HEK293T (cell line): Measurements from ENCODE around the gene PI4KA.

Source experiments
- CTCF ChIA-PET: fragments of 350-600 bp; formaldehyde crosslinking; extraction: SDS; loops from one replicate; lab custom pipeline; 2021; ENCODE audit warnings: antibody characterized with exemption, inconsistent platforms; lab: Yijun Ruan, JAX
- POLR2A ChIA-PET: fragments of 350-600 bp; formaldehyde crosslinking; extraction: SDS; loops from one replicate; lab custom pipeline; 2020; ENCODE audit warnings: antibody characterized with exemption, inconsistent platforms; lab: Yijun Ruan, JAX
- DNase-seq: peaks from one replicate; pipeline ENCODE4 v3.0.0; 2012; ENCODE audit warnings: mixed read lengths; ENCODE audit errors: extremely low spot score
- ARNT ChIP-seq: fragments of 450-650 bp; IDR thresholded peaks from 2 replicates; pipeline ENCODE4 v1.6.1; 2017; ENCODE audit warnings: mild to moderate bottlenecking
- BHLHE40 ChIP-seq: fragments of 450-650 bp; IDR thresholded peaks from 2 replicates; pipeline ENCODE4 v1.6.1; 2016; ENCODE audit warnings: mild to moderate bottlenecking, moderate library complexity, borderline replicate concordance
- CTBP1 ChIP-seq: fragments of 450-650 bp; IDR thresholded peaks from 2 replicates; pipeline ENCODE4 v1.6.1; 2016; ENCODE audit warnings: borderline replicate concordance
- ELF4 ChIP-seq: fragments of 450-650 bp; IDR thresholded peaks from 2 replicates; pipeline ENCODE4 v1.6.1; 2017; ENCODE audit warnings: antibody characterized with exemption
- FOXA1 ChIP-seq: fragments of 450-650 bp; IDR thresholded peaks from 2 replicates; pipeline ENCODE4 v1.6.1; 2016; ENCODE audit warnings: mild to moderate bottlenecking
- FOXK2 ChIP-seq: fragments of 450-650 bp; IDR thresholded peaks from 2 replicates; pipeline ENCODE4 v1.6.1; 2016; ENCODE audit warnings: mild to moderate bottlenecking
- FOXM1 ChIP-seq: fragments of 450-650 bp; IDR thresholded peaks from 2 replicates; pipeline ENCODE4 v1.6.1; 2017; ENCODE audit warnings: mild to moderate bottlenecking, borderline replicate concordance
- HDGF ChIP-seq: fragments of 450-650 bp; IDR thresholded peaks from 2 replicates; pipeline ENCODE4 v1.6.1; 2017; ENCODE audit warnings: antibody characterized with exemption, borderline replicate concordance
- L3MBTL2 ChIP-seq: fragments of 450-650 bp; conservative IDR thresholded peaks from 2 replicates; pipeline ENCODE4 v1.6.1; 2016; ENCODE audit warnings: mild to moderate bottlenecking
- LEF1 ChIP-seq: fragments of 450-650 bp; IDR thresholded peaks from 2 replicates; pipeline ENCODE4 v1.6.1; 2017; ENCODE audit warnings: mild to moderate bottlenecking, borderline replicate concordance
- NFRKB ChIP-seq: fragments of 450-650 bp; IDR thresholded peaks from 2 replicates; pipeline ENCODE4 v1.6.1; 2016; ENCODE audit warnings: mild to moderate bottlenecking, moderate library complexity
- PKNOX1 ChIP-seq: fragments of 450-650 bp; IDR thresholded peaks from 2 replicates; pipeline ENCODE4 v1.6.1; 2016
- SP1 ChIP-seq: fragments of 450-650 bp; IDR thresholded peaks from 2 replicates; pipeline ENCODE4 v1.6.1; 2017
- SUZ12 ChIP-seq: fragments of 450-650 bp; IDR thresholded peaks from 2 replicates; pipeline ENCODE4 v1.6.1; 2016; ENCODE audit warnings: mild to moderate bottlenecking
- TARDBP ChIP-seq: fragments of 450-650 bp; IDR thresholded peaks from 2 replicates; pipeline ENCODE4 v1.6.1; 2016
- ZNF384 ChIP-seq: fragments of 450-650 bp; IDR thresholded peaks from 2 replicates; pipeline ENCODE4 v1.6.1; 2016

The PI4KA gene

GRCh38 chr22:20819471-20819870 lies 39.1 kb downstream of the PI4KA start:
- no peak for DNase-seq
- TF ChIP-seq ZNF384 (no peak), TARDBP (no peak), SUZ12 (no peak), BHLHE40 (no peak), HDGF (no peak), CTBP1 (no peak), ELF4 (no peak), PKNOX1 (no peak), NFRKB (no peak), ARNT (no peak), FOXA1 (no peak), FOXM1 (no peak), LEF1 (no peak), L3MBTL2 (no peak), FOXK2 (no peak), SP1 (no peak)
- ChIA-PET POLR2A (no interaction called here), CTCF (interaction anchor here (0.6 kb wide), 1 partner anchor 98 kb away, joined by 3 read pairs; the partner anchor contains the start of gene CRKL)

- POLR2A ChIA-PET: no interaction called here
- CTCF ChIA-PET: no interaction called here
- no peak for TF ChIP-seq ELF4
- no peak for TF ChIP-seq HDGF
- TF ChIP-seq SP1: no peak
- TF ChIP-seq FOXA1: no peak
- TF ChIP-seq BHLHE40: no peak
- TF ChIP-seq TARDBP: no peak
- no peak for TF ChIP-seq ARNT
- TF ChIP-seq FOXK2: no peak
- no peak for TF ChIP-seq NFRKB
- no peak for TF ChIP-seq LEF1
- no peak for TF ChIP-seq CTBP1
- TF ChIP-seq ZNF384: no peak
- TF ChIP-seq FOXM1: no peak
- no peak for DNase-seq
These were observed 40.1 kb downstream of the PI4KA start for GRCh38 chr22:20818471-20818870.

- no peak for DNase-seq
- ChIA-PET POLR2A (no interaction called here), CTCF (interaction anchor here (1.0 kb wide), 1 partner anchor 12 kb away, joined by 3 read pairs; no protein-coding TSS in a partner anchor)
- no peak for TF ChIP-seq L3MBTL2
- TF ChIP-seq SUZ12: no peak
- no peak for TF ChIP-seq ELF4
- TF ChIP-seq HDGF: no peak
- TF ChIP-seq FOXK2: no peak
- no peak for TF ChIP-seq NFRKB
- no peak for TF ChIP-seq FOXA1
- no peak for TF ChIP-seq CTBP1
- no peak for TF ChIP-seq FOXM1
- no peak for TF ChIP-seq TARDBP
These were observed 42.1 kb downstream of the PI4KA start for GRCh38 chr22:20816559-20816958.

- POLR2A ChIA-PET: no interaction called here
- no peak for TF ChIP-seq ZNF384
- no peak for TF ChIP-seq CTBP1
- no peak for TF ChIP-seq L3MBTL2
- TF ChIP-seq SUZ12: no peak
- no peak for TF ChIP-seq ARNT
- no peak for TF ChIP-seq LEF1
- no peak for TF ChIP-seq BHLHE40
- TF ChIP-seq PKNOX1: no peak
- no peak for TF ChIP-seq FOXK2
- TF ChIP-seq ELF4: no peak
- no peak for TF ChIP-seq FOXM1
- no peak for TF ChIP-seq FOXA1
- no peak for TF ChIP-seq HDGF
- no peak for TF ChIP-seq SP1
- TF ChIP-seq NFRKB: no peak
- CTCF ChIA-PET: no interaction called here
These were observed 43.0 kb downstream of the PI4KA start for GRCh38 chr22:20815477-20816050.

GRCh38 chr22:20814221-20814808 lies 44.3 kb downstream of the PI4KA start:
- no peak for TF ChIP-seq SP1
- no peak for TF ChIP-seq LEF1
- no peak for TF ChIP-seq FOXM1
- no peak for TF ChIP-seq CTBP1
- no peak for TF ChIP-seq FOXA1
- TF ChIP-seq SUZ12: no peak
- no peak for TF ChIP-seq NFRKB
- no peak for TF ChIP-seq PKNOX1
- TF ChIP-seq HDGF: no peak
- DNase-seq: no peak
- ChIA-PET CTCF (no interaction called here), POLR2A (no interaction called here)

More at GRCh38 chr22:20815477-20816050, 43.0 kb downstream of the PI4KA start:
- no peak for DNase-seq

- POLR2A ChIA-PET: no interaction called here
- CTCF ChIA-PET: no interaction called here
- TF ChIP-seq PKNOX1: no peak
- TF ChIP-seq NFRKB: no peak
- TF ChIP-seq HDGF: no peak
- no peak for TF ChIP-seq BHLHE40
- no peak for TF ChIP-seq ELF4
- no peak for TF ChIP-seq LEF1
- TF ChIP-seq FOXA1: no peak
- TF ChIP-seq ZNF384: no peak
- no peak for TF ChIP-seq SP1
- TF ChIP-seq FOXM1: no peak
- TF ChIP-seq ARNT: no peak
- no peak for TF ChIP-seq CTBP1
- TF ChIP-seq L3MBTL2: no peak
- TF ChIP-seq TARDBP: no peak
- no peak for DNase-seq
These were observed 45.6 kb downstream of the PI4KA start for GRCh38 chr22:20813056-20813455.
